HG03280 (cell line): Measurements from ENCODE around the gene ZBTB8B.
"Not testable (repeated sequence)": the region's sequence is repeated elsewhere in the genome, so short reads cannot be mapped to it uniquely, and the experiment has no call there.

ENCODE experiments used
- ATAC-seq: cut with Tn5 transposase; IDR thresholded peaks from one replicate; pipeline ENCODE4 v1.9.1; 2021; ENCODE audit warnings: mild to moderate bottlenecking, moderate library complexity; ENCODE audit not compliant: unreplicated experiment

Gene ZBTB8B

DNA sequence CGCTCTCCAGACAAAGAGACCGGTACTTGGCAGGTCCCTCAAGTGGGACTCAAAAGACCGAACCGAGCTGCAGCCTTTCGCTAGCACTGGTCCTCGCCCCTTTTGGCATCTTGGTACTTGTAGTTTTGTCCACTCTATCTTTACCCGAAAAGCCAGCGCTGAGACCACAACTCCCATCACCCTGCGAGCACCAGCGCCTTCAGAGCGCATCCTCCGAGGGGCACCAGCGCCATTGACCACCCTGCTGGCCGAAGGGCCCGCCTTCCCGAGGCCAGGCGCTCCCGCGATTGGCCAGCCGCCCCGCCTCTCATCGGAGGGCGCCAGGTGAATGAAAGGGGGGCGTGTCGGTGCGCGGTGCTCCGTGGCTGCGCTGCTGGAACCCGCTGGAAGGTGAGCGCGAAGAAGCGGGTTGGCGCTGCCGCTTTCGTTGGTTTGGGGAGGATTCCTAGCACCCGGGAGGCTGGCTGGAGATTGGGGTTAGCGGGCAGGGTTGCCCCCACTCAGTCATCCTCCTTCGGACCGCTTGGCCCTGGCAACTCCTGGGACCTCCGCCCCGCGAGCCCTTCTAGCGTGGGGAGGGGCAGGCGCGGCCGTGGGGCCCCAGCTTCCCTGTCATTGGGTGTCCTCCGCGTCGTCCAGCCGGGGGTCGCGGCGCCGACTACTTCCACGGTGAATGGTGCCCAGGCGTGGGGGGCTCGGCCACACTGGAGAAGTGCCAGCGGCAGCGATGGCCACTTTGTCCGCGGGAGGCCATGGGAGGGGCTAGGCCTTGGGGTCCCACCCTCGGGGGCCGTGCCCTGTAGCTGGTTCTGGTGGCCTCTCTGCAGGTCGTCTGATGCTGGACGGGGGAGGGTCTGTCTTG lies at the start of gene ZBTB8B:
ZBTB8B (plus strand) TSS at position 357 of the 862 bp plus-strand sequence. CDS start 5,553 bp downstream, outside the sequence.
- ATAC-seq = no peak

DNA sequence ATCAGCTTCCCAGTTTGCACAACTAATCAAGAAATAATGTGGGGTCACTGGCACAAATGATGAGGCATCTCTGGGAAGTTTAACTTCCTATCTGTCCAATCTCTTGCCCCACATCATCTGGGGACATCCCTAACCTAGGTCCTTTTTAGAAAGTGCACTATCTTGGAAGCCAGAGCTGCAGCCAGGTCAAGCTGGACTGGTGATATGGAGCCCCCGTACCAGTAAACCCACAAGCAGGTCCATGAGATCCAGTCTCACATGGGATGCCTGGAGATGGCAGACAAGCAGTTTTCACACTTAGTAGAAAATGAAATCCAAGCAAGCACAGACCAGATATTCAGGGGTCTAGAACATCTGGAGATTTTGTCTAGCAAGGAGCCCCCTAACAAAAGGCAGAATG lies 43.1 kb upstream of the ZBTB8B start:
- ATAC-seq = no peak

DNA sequence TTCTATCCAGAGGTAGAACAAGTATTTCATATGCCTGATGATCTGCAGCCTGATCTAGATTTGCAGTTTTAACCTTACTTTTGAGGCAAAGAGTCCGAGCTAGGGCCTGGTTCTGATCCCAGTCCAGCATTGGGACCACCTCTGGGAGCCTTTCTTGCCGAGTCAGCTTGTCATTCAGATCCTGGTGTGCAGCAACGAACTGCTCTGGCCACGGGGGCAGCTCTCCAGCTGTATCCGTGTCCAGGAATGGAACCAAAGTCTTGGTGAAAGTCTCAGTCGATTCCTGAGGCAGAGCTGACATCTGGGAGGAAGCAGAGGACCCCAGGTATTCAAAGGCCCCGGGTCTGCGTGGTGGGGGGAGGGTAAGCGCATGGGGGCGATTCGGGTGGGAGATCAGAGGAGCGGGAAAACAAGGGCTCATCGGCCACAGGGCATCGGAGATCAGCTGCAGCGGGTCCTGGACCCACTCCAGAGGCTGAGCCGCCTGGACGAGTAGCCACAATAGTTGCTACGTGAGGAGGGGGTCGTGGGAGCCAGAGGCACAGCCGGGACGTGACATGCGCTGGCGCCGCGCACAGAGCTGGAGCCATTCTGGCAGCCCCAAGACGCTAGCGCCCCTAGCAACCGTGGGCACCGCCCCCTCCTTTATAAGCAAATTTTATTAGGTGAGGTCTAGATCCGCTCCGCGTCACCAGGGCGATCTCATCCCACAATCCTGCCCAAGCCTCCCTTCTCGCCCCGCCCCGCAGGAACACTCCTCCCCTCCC lies 38.2 kb upstream of the ZBTB8B start:
- ATAC-seq = no peak

DNA sequence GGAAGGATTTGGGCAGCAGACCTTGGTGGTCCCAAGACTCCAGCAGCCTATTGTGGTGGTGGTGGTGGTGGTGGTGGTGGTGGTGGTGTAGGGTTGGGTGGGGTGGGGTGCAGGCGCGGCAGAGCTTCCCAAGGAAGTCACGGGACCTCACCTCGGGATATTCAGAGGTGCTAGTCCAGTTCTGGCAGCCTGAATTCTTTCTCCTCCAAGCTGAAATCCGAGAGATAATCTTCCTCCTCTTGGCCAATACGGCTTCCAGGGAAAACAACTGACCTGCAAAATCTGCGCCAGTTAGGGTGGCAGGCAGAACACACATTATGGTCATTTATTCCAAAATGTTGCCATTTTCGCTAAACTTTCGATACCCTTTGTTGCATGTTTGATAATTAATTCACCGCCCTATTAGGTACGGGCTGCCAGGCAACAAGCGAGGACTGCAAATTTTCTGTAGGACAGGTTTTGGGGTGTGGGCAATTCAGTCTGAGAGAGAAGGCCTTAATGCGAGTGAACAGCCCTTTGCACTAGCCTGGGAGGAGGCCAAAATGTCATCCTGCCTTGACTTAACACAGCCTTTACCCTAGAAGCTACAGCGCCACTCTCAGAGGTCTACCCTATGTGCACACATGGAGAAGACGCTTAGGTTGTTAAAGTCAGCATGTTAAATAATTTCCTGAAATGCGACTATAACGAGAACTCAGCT lies 37.5 kb upstream of the ZBTB8B start:
- ATAC-seq = no peak

DNA sequence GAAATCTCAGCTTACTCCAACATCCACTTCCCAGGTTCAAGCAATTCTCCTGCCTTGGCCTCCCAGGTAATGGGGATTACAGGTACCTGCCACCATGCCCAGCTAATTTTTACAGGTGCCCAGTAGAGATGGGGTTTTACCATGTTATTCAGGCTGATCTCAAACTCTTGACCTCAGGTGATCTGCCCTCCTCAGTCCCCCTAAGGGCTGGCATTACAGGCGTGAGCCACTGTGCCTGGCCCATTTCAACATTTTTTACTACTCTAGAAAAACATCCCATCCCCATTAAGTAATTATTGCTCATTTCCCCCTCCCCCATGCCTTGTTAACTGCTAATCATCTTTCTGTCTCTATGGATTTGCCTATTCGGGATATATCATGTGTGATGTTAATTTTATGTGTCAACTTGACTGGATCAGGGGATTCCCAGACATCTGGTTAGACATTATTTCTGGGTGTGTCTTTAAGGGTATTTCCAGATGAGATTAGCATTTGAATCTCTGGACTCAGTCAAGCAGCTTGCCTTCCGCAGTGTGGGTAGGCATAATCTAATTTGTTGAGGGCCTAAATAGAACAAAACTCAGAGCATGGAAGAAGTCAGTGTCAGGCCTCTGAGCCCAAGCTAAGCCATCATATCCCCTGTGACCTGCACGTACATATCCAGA lies 33.0 kb upstream of the ZBTB8B start:
- ATAC-seq = no peak

DNA sequence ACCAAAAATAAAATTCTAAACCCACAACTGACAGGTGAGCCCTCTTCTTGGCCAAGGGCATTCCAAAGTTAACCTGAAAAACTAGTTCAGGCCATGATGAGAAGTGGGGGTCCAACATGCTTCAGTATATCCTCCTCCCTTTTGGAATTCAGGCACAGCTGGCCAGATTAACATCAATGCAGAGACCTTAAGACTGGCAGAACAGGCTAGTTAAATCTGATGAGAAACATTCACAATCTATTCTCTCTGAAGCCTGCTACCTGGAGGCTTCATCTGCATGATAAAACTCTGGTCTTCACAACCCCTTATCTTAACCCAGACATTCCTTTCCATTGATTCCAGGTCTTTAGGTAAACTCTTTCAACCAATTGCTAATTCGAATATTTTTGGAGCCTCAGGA lies 26.7 kb upstream of the ZBTB8B start:
- ATAC-seq = no peak

DNA sequence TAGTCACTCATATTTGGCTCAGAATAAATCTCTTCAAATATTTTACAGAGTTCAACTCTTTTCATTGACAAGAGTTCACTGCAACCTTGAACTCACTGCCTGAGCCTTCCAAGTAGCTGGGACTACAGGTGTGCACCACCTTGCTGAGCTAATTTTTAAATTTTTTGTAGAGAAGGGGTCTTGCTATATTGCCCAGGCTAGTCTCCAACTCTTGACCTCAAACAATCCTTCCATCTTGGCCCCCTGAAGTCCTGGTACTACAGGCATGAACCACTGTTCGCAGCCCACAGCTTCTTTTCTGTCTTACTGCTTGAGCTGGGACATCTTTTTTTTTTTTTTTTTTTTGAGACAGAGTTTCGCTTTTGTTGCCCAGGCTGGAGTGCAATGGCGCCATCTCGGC lies 26.1 kb upstream of the ZBTB8B start:
- not testable (repeated sequence) for ATAC-seq

DNA sequence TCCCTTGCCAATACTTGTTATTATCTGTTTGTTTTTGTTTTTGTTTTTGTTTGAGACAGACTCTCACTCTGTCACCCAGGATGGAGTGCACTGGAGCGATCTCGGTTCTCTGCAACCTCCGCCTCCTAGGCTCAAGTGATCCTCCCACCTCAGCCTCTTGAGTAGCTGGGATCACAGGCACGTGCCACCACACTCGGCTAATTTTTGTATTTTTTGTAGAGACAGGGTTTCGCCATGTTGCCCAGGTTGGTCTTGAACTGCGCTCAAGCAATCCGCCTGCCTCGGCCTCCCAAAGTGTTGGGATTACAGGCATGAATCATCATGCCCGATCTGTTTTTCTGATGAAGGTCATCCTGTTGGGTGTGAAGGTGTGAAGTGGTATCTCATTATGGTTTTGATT lies 23.4 kb upstream of the ZBTB8B start:
- not testable (repeated sequence) for ATAC-seq

DNA sequence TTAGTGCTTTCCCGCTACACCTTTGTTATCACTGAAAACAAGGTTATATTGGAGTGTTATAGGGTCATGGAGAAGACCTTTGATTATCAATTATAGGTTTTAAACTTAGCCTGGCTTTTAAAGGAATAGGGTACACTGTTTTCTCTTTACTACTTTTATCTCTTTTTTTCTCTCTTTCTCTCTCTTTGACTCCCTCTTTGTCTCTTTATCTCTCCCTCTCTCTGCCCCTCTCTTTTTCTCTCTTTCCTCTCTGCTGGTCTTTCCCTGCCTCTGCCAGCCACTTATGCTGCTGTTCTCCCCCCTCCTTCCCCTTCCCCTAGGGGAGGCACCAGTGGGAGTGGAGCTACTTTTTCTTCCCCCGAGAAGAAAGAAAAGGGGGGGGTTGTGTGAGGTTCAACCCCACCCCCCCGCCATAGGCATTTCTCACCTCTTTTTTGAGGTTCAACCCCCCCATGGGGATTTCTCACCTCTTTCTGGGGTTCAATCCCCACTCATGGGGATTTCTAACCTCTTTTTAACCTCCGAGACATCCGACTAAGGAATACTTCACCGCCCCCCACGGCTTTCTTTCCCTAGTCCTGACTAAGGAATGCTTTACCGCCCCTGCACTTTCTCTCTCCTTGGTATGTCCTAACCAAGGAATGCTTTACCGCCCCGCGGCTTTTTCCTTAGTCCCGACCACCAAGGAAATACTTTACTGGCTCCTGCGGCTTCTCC lies 17.2 kb upstream of the ZBTB8B start:
- ATAC-seq = no peak

DNA sequence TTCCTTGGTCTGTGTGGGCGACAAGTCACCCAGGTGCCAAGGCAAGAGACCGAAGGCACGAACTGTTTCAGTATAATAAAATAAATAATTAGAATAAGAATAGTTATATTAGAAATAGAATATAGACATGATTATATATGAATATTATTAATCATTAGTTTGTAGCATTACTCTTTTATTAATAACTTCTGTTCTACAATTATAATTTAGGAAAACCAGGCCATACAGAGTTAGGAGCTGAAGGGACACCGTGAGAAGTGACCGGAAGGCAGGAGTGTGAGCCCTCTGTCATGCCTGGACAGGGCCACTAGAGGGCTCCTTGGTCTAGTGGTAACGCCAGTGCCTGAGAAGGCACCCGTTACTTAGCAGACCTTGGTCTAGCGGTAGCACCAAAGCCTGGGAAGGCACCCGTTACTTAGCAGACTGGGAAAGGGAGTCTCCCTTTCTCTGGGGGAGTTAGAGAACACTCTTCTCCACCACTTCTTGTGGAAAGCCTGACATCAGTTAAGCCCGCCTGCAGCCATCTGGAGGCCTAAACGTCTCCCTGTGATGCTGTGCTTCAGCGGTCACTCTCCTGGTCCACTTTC lies 16.6 kb upstream of the ZBTB8B start:
- not testable (repeated sequence) for ATAC-seq

DNA sequence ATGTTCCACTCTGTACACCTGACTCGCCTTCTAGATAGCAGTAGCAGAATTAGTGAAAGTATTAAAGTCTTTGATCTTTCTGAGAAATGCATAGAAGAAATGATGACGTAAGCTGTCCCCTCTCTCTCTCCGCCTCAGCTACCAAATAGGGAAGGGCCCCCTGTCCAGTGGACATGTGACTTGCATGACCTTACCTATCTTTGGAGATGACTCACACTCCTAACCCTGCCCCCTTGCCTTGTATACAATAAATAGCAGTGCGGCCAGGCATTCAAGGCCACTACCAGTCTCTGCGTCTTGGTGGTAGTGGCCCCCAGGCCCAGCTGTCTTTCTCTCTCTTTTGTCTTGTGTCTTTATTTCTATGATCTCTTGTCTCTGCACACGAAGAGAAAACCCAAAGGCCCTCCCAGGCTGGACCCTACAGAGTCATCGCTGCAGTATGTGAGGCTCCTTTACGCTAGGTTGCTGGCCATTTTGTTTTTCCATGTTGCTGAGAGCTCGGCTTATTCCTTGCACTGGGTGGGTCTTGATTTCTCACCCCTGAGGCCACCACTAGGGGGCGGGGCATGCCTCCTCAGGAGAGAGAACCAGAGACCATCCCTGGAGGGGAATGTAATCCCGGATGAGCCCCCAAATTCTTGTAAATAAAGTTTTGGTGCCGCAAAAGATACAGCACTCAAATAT lies 16.0 kb upstream of the ZBTB8B start:
- ATAC-seq = no peak

DNA sequence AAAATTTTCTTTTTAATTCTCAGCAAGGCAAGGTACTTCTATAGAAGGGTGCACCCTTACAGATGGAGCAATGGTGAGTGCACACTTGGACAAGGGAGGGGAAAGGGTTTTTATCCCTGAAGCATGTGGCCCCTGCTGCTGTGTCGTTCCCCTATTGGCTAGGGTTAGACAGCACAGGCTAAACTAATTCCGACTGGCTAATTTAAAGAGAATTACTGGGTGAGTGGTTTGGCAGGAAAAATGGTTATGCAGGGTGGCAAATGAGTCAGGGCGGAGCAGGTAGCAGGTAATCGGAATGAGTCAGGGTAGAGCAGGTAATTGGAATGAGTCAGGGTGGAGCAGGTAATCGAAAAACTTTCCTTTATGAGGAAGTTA lies 15.4 kb upstream of the ZBTB8B start:
- not testable (repeated sequence) for ATAC-seq

DNA sequence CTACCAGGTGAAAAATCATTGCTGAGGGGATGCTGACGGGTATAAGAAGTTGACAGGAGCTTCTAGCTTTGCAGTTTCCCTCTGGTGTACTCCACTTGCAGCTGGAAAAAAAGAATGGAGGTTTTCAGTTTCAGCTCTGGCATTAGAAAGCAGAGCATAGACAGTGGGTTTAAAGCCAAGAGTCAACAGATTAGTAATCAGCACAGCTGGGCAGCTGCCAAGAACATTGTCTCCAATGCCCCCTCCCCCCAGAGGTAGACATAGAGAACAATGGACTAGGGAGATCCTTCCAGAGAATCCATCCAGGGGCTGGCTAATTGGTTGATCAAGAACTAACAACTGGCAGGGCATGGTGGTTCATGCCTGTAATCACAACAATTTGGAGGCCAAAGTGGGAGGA lies 10.1 kb upstream of the ZBTB8B start:
- no peak for ATAC-seq

DNA sequence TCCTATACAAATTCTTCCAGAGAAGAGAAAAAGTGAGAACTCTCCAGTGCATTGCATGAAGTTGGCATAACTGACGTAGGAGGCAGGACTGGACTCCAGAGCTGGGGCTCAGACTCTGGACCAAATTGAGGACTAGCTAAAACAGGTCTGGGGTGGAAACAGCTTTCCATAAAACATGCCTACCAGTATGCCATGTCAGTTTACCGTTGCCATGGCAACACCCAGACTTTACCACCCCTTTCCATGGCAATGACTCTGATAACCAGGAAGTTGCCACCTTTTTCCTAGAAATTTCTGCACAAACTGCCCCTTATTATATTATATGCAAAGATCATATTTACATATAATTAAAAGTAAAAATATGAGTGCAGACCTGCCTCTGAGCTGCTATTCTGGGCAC lies 8.9 kb upstream of the ZBTB8B start:
- no peak for ATAC-seq

DNA sequence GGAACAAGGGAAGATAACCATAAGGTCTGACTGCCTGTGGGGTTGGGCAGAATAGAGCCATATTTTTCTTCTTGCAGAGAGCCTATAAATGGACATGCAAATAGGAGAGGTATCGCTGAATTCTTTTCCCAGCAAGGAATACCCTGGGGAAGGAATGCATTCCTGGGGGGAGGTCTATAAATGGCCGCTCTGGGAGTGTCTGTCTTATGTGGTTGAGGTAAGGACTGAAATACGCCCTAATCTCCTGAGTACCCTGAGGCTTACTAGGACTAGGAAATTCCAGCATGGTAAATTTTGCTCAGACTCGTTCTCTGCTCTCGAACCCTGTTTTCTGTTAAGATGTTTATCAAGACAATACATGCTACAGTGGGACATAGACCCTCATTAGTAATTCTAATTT lies 6.1 kb upstream of the ZBTB8B start:
- ATAC-seq = not testable (repeated sequence)

DNA sequence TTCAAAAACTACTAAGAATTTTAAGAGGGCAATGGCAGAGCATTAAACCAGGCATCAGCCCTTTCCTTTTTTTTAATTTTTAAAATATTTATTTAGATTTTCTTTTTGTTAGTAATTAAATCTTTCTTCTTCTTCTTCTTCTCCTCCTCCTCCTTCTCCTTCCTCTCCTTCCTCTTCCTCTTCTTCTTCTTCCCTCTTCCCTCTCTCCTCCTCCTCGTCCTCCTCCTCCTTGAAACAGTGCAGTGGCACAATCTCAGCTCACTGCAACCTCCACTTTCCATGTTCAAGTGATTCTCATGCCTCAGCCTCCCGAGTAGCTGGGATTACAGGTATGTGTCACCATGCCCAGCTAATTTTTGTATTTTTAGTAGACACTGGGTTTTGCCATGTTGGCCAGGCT lies 1.9 kb upstream of the ZBTB8B start:
- ATAC-seq = not testable (repeated sequence)

DNA sequence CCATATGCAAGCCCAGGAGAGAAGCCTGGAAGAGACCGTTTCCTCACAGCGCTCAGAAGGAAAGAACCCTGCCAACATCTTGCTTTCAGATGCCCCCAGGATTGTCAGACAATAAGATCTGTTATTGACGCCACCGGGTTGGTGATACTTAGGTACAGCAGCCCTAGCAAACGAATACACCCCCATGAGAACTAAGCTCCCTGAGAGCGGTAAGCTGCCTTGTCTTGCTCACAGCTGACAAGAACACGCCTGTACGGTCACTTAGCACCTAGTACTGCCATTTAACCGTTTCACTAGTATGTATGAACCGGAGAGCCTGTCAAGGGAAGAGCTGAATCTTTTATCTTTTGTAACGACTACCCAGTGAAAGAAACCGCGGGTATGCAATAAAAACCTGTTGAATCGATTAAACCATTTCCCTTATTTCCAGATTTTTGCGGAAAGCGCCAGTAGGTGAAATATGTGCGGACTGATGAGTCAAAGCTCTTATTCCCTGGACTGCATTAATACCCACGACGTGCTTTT lies 619 bp upstream of the ZBTB8B start:
- ATAC-seq = no peak

DNA sequence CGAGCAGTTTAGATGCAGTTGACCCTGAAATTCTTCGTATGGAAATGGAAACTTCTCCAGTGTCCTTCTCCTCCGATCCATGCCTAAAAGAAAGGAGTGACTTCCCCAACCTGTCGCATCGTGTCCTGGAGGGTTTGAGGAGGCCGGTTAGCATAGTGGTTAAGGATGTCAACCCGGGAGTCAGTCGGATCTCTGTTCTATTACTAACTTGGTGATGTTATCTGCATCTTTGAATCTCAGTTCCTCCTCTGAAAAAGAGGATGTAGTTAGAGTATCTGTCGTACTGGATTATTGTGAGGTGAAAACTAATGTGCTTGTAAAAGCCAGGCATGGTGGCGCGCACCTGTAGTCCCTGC lies 684 bp downstream of the ZBTB8B start:
- no peak for ATAC-seq

DNA sequence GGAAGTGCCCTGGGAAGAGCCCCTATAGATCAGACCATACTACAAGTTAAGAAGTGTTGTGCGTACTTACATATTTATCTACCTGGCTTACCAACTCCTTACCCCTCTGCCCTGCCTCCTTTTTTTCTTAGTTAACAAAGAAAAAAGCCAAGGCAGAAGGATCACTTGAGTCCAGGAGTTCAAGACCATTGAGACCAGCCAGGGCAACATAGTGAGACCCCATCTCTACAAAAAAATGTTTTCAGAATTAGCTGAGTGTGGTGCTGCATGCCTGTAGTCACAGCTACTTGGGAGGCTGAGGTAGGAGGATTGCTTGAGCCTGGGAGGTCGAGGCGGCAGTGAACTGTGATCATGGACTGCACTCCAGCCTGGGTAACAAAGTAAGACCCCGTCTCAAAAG lies 1.9 kb downstream of the ZBTB8B start:
- no peak for ATAC-seq
